ENCODE measurements around the gene CDC45. TPM values are rescaled to one million over a fixed set of nuclear protein-coding genes. Genes with fewer than 3 reads are reported as not detected.

CDC45 gene
- 3.0 TPM for polyA plus RNA-seq (2013, experiment 1 of 2)
- polyA plus RNA-seq (2013, experiment 2 of 2) = 2.6 TPM

DNA sequence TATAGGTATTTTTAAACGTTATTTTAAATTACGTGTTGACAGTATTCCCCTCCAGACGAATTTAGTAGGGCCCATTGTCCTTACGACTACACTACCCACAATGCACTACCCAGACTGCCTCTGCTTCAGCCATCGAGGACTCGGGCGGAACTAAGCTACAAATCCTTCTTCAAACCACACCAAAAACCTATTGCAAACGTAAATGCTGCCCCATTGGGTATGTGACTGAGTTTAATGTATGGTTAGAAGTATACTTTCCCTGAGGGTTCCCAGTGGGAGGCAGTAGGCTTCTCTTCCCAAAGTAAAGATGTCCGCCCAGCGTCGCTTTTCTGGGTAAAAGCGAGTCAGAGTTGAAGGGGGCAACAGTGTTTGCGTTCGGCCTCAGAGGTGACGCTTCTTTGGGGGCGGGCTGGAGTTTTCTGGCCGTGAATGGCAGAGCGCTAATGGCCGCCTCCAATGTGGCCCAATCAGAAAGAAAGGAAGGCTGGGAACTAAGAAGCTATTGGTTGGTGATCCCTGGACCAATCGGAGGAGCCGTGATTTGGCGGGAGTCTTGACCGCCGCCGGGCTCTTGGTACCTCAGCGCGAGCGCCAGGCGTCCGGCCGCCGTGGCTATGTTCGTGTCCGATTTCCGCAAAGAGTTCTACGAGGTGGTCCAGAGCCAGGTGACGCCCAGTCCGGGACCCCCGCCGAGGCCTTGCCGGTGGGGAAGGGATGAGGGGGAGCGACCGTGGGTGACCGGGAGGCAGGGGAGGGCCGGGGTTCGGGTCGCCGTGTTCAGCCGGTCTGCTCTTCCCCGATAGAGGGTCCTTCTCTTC is at the start of gene CDC45:
CDC45 (plus strand) TSS at position 566 of the 818 bp plus-strand sequence; CDS start at position 615, 49 bp downstream.
- H3K4ac ChIP-seq (ENCODE audit: low read depth in 1 of 2, low read length in 2 of 2) = peak within 1 kb of the TSS; percentile 5 to 44
- H2AK5ac ChIP-seq (ENCODE audit: low read length, severe bottlenecking) = no peak within 1 kb of the TSS
- peaks cover 6 to 14% of the 10 kb centered on the region in 2 experiments for H3K36me3 ChIP-seq (ENCODE audit: control insufficient read depth in 1 of 2, insufficient read depth in 2 of 2, low read depth in 1 of 2, low read length in 2 of 2)
- H3K4me3 ChIP-seq (ENCODE audit: insufficient read depth in 1 of 2, low read depth in 1 of 2, low read length in 2 of 2) = peak within 1 kb of the TSS; percentile 76 to 98
- H2BK12ac ChIP-seq (ENCODE audit: low read length in 2 of 2) = no peak within 1 kb of the TSS
- peak within 1 kb of the TSS; percentile 78 for H2BK15ac ChIP-seq (ENCODE audit: low read depth, poor library complexity, severe bottlenecking)
- peak; percentile 99 for DNase-seq
- peaks cover 4% of the 10 kb centered on the region for H3K4me1 ChIP-seq (ENCODE audit: control insufficient read depth, insufficient read depth, low read depth, low read length)
- peak within 1 kb of the TSS in 1 of 2 experiments; percentile 66 for H3K14ac ChIP-seq (ENCODE audit: low read length in 2 of 2)
- H3K4me2 ChIP-seq (ENCODE audit: low read length, poor library complexity, severe bottlenecking) = peak within 1 kb of the TSS; percentile 89
- peak within 1 kb of the TSS; percentile 89 for H2AFZ ChIP-seq (ENCODE audit: low read depth, low read length)
- peak within 1 kb of the TSS; percentile 97 for H3K9ac ChIP-seq (ENCODE audit: low read length)
- peak within 1 kb of the TSS; percentile 99 for H2BK5ac ChIP-seq (ENCODE audit: low read depth, low read length, poor library complexity, severe bottlenecking)
- H3K9me3 ChIP-seq (ENCODE audit: control insufficient read depth, low read length) = no peaks in the 10 kb centered on the region
- WGBS = 1% methylated on average over 47 of the region's 50 CpGs
- no peak within 1 kb of the TSS for H3K23ac ChIP-seq (ENCODE audit: low read length in 2 of 2)
- peak within 1 kb of the TSS; percentile 48 to 99 for H3K18ac ChIP-seq (ENCODE audit: low read depth in 1 of 2, low read length in 2 of 2)
- no peaks in the 10 kb centered on the region for H3K27me3 ChIP-seq (ENCODE audit: control insufficient read depth in 1 of 2, insufficient read depth in 1 of 2, low read length in 2 of 2)
- H3K27ac ChIP-seq (ENCODE audit: low read length, poor library complexity, severe bottlenecking) = peak within 1 kb of the TSS; percentile 96
- peak within 1 kb of the TSS; percentile 86 for H2BK120ac ChIP-seq (ENCODE audit: low read depth, low read length)
- peak within 1 kb of the TSS; percentile 98 for H4K8ac ChIP-seq (ENCODE audit: low read length)
- peaks cover 6% of the 10 kb centered on the region for H3K79me1 ChIP-seq (replicated peaks; ENCODE audit: low read length, poor library complexity, severe bottlenecking)
- peak within 1 kb of the TSS; percentile 93 for H4K91ac ChIP-seq (ENCODE audit: low read length)

DNA sequence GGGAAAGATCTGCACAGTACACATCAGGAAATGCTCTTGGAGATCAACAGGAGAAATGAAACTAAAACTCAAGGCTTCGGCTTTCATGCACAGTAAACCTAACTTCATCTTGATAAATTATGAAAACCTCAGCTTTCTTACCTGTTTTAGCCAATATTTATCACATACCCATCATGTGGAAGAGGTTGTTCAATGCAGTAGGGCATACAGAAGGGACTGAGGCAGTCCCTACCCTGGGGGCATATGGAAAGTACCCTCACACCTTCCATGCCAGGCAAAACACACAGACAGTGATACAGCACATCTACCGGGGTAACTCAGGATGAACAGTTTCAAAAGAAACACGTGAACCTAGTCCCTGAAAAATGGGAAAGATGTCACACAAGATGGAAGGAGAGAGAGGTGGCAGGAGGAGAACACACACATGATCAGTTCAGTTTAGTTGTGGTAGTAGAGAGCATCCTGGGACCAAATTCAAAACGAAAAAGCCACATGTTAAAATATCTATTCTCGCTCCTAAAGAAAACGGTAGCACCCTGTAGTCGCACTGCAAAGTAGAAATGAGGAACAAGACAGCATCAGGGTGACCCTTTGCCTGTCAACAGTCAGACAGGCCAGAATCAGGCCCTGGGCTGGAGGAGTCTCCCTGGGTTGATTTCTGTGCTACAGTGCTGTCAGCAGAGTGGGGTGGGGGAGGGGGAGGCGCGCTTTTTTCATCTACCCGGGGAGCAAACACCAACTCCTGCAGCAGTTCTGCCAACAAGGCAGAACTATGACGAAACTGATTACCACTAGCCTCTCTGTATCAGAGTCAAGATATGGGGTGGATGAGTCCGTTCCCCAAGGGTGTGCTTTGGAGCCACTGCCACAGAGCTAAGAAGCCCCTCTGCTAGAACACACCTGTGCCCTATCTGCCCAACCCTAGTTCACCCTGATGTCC is 49.5 kb upstream of the CDC45 start:
- Histone ChIP-seq H3K9me3 (ENCODE audit: control insufficient read depth, low read length) (no peaks in the 10 kb centered on the region), H3K4ac (ENCODE audit: low read depth in 1 of 2, low read length in 2 of 2) (peak overlapping the region in 1 of 2 experiments; percentile 32), H3K4me1 (ENCODE audit: control insufficient read depth, insufficient read depth, low read depth, low read length) (peaks cover 8% of the 10 kb centered on the region), H4K8ac (ENCODE audit: low read length) (no peak overlapping the region), H3K14ac (ENCODE audit: low read length in 2 of 2) (no peak overlapping the region), H2BK120ac (ENCODE audit: low read depth, low read length) (no peak overlapping the region), H3K4me2 (ENCODE audit: low read length, poor library complexity, severe bottlenecking) (peak overlapping the region; percentile 90), H3K23ac (ENCODE audit: low read length in 2 of 2) (no peak overlapping the region), H3K27me3 (ENCODE audit: control insufficient read depth in 1 of 2, insufficient read depth in 1 of 2, low read length in 2 of 2) (no peaks in the 10 kb centered on the region), H3K79me1 (replicated peaks; ENCODE audit: low read length, poor library complexity, severe bottlenecking) (peaks cover 7% of the 10 kb centered on the region), H2BK5ac (ENCODE audit: low read depth, low read length, poor library complexity, severe bottlenecking) (no peak overlapping the region), H4K91ac (ENCODE audit: low read length) (no peak overlapping the region), H3K27ac (ENCODE audit: low read length, poor library complexity, severe bottlenecking) (peak overlapping the region; percentile 42), H3K36me3 (ENCODE audit: control insufficient read depth in 1 of 2, insufficient read depth in 2 of 2, low read depth in 1 of 2, low read length in 2 of 2) (peaks cover 4 to 14% of the 10 kb centered on the region in 2 experiments), H3K18ac (ENCODE audit: low read depth in 1 of 2, low read length in 2 of 2) (peak overlapping the region in 1 of 2 experiments; percentile 81), H2BK15ac (ENCODE audit: low read depth, poor library complexity, severe bottlenecking) (no peak overlapping the region), H2AK5ac (ENCODE audit: low read length, severe bottlenecking) (no peak overlapping the region), H2BK12ac (ENCODE audit: low read length in 2 of 2) (peak overlapping the region in 1 of 2 experiments; percentile 58), H2AFZ (ENCODE audit: low read depth, low read length) (no peak overlapping the region), H3K4me3 (ENCODE audit: insufficient read depth in 1 of 2, low read depth in 1 of 2, low read length in 2 of 2) (peak overlapping the region; percentile 88 to 90), H3K9ac (ENCODE audit: low read length) (peak overlapping the region; percentile 93)
- 51% methylated on average over 9 of the region's 12 CpGs for WGBS
- DNase-seq = peak; percentile 73

GRCh38 chr22:19430890-19431541 is 48.7 kb upstream of the CDC45 start:
- Histone ChIP-seq H3K79me1 (replicated peaks; ENCODE audit: low read length, poor library complexity, severe bottlenecking) (peaks cover 9% of the 10 kb centered on the region), H3K27ac (ENCODE audit: low read length, poor library complexity, severe bottlenecking) (peak overlapping the region; percentile 42), H3K4me3 (ENCODE audit: insufficient read depth in 1 of 2, low read depth in 1 of 2, low read length in 2 of 2) (peak overlapping the region; percentile 88 to 90), H3K9me3 (ENCODE audit: control insufficient read depth, low read length) (no peaks in the 10 kb centered on the region), H2BK15ac (ENCODE audit: low read depth, poor library complexity, severe bottlenecking) (peak overlapping the region; percentile 91), H2BK5ac (ENCODE audit: low read depth, low read length, poor library complexity, severe bottlenecking) (no peak overlapping the region), H3K36me3 (ENCODE audit: control insufficient read depth in 1 of 2, insufficient read depth in 2 of 2, low read depth in 1 of 2, low read length in 2 of 2) (peaks cover 11 to 21% of the 10 kb centered on the region in 2 experiments), H4K8ac (ENCODE audit: low read length) (peak overlapping the region; percentile 94), H2AK5ac (ENCODE audit: low read length, severe bottlenecking) (no peak overlapping the region), H3K14ac (ENCODE audit: low read length in 2 of 2) (peak overlapping the region in 1 of 2 experiments; percentile 53), H3K4ac (ENCODE audit: low read depth in 1 of 2, low read length in 2 of 2) (peak overlapping the region; percentile 3 to 77), H3K23ac (ENCODE audit: low read length in 2 of 2) (peak overlapping the region in 1 of 2 experiments; percentile 81), H2AFZ (ENCODE audit: low read depth, low read length) (peak overlapping the region; percentile 78), H2BK120ac (ENCODE audit: low read depth, low read length) (peak overlapping the region; percentile 71), H3K9ac (ENCODE audit: low read length) (peak overlapping the region; percentile 93), H3K18ac (ENCODE audit: low read depth in 1 of 2, low read length in 2 of 2) (peak overlapping the region; percentile 48 to 81), H3K4me1 (ENCODE audit: control insufficient read depth, insufficient read depth, low read depth, low read length) (peaks cover 8% of the 10 kb centered on the region), H3K4me2 (ENCODE audit: low read length, poor library complexity, severe bottlenecking) (peak overlapping the region; percentile 90), H3K27me3 (ENCODE audit: control insufficient read depth in 1 of 2, insufficient read depth in 1 of 2, low read length in 2 of 2) (no peaks in the 10 kb centered on the region), H2BK12ac (ENCODE audit: low read length in 2 of 2) (peak overlapping the region in 1 of 2 experiments; percentile 45), H4K91ac (ENCODE audit: low read length) (peak overlapping the region; percentile 55)
- DNase-seq = peak; percentile 59
- WGBS = under 1% methylated on average over 51 of the region's 53 CpGs
